HCEC 1CT (cell line): ENCODE results near the gene GSTK1.

Experiments used
- DNase-seq: peaks from one replicate; pipeline ENCODE4 v3.0.0-alpha.2; 2017

GSTK1 gene

GRCh38 chr7:143300959-143301935 is 38.0 kb downstream of the GSTK1 start:
- DNase-seq = peak; percentile 83

DNA sequence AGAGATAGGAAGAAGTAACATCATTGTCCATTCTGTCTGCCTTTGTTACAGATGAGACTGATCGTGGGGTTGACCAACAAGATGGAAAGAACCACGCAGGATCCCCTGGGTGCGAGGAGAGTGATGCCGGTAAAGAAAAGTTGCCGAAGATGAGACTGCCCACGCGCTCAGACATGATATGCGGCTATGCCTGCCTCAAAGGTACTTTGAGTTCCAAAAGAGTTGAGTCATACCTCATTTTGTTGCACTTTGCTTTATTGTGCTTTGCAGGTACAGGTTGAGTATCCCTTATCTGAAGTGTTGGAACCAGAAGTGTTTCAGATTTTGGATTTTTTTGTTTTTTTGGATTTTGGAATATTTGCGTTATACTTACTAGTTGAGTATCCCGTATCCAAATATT is 40.5 kb downstream of the GSTK1 start:
- DNase-seq = no peak

- DNase-seq = no peak
These were observed 41.7 kb downstream of the GSTK1 start for GRCh38 chr7:143304938-143305337.

DNA sequence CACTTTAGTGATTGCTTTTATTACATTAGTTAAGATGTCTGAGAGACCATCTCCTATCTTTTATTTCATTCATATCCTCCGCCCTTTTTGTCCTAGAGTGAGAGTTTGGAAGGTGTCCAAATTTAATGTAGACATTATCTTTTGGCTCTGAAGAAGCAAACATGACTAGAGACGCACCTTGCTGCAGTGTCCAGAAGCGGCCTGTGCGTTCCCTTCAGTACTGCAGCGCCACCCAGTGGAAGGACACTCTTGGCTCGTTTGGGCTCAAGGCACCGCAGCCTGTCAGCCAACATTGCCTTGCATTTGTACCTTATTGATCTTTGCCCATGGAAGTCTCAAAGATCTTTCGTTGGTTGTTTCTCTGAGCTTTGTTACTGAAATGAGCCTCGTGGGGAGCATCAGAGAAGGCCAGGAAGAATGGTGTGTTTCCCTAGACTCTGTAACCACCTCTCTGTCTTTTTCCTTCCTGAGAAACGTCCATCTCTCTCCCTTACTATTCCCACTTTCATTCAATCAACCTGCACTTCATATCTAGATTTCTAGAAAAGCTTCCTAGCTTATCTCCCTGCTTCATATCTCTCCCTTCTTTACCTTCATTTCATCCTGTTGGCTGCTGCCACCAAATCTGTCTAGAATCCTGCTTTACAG is 42.3 kb downstream of the GSTK1 start:
- peak; percentile 29 for DNase-seq

GRCh38 chr7:143308632-143309031 is 45.4 kb downstream of the GSTK1 start:
- no peak for DNase-seq

DNA sequence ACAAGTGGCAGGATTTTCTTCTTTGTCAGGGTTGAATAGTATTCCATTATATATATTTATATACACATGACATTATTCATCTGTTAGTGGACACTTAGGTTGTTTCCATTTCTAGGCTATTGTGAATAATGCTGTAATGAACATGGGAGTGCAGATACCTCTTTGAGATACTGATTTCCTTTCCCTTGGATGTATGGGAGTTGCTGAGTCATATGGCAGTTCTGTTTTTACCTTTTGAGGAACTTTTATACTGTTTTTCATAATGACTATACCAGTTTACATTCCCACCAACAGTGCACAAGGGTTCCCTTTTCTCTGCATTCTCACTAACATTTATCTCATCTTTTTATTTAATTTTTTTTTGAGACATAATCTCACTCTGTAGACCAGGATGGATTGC is 50.9 kb downstream of the GSTK1 start:
- no peak for DNase-seq

- no peak for DNase-seq
These were observed 52.5 kb downstream of the GSTK1 start, which contains the start of gene CLCN1 for GRCh38 chr7:143315776-143316175. TSS of gene CLCN1 (plus strand) at chr7:143316111. CDS start at chr7:143316213, 102 bp downstream.

DNA sequence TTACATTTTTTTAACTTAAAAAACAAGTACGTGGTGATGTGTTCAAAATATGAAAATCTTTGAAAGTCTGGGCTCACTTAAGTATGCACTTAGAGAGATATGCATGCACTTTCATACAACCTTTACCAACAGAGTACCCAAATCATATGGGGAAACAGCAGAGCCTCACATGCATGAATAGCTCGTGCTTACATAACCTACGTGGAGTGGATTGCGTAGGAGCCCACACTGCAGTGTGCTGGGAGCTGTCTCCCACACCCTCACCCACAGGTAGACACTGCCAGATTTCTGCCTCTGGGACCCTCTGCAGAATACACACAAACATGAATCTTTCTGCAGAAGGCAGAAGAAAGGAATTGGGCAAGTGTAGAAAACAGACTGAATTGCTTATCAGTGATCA is 53.3 kb downstream of the GSTK1 start:
- no peak for DNase-seq

DNA sequence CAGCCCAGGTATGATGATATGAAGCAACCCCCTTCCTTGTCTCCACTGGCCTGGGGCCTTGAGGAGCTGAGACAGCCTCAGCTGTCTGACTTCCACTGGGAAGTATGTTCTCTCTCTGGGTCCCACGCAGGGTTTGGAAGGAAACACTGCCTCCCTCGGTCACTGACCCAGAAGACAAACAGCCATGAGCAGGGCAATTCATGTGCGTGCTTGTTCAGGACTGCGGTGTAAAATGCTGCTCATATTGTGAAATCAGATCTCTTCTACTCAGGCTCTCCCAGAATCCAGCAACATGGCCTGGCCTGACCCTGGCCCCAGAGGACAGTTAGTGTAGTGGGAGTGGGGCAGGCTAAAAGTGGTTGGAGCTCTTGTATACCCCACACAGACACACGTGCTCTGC is 55.4 kb downstream of the GSTK1 start:
- no peak for DNase-seq
